ENCODE results near the gene HHAT.
"Not testable (repeated sequence)": the region's sequence is repeated elsewhere in the genome, so short reads cannot be mapped to it uniquely, and the experiment has no call there.

Gene HHAT

GRCh38 chr1:210655511-210655910, 326.8 kb downstream of the HHAT start:
- no peak for DNase-seq

GRCh38 chr1:210657806-210658205, 329.1 kb downstream of the HHAT start:
- no peak for DNase-seq

GRCh38 chr1:210661520-210661919, 332.8 kb downstream of the HHAT start:
- DNase-seq, result not testable (repeated sequence)

- DNase-seq, result no peak
These were observed 333.8 kb downstream of the HHAT start for GRCh38 chr1:210662291-210663050.

GRCh38 chr1:210663730-210664573, 335.2 kb downstream of the HHAT start:
- peak; percentile 68 for DNase-seq

- DNase-seq, result no peak
These were observed 341.2 kb downstream of the HHAT start for GRCh38 chr1:210669951-210670350.

- DNase-seq, result no peak
These were observed 345.4 kb downstream of the HHAT start for GRCh38 chr1:210674151-210674550.

GRCh38 chr1:210676539-210676938, 347.8 kb downstream of the HHAT start:
- no peak for DNase-seq

GRCh38 chr1:210677533-210677932, 348.8 kb downstream of the HHAT start:
- DNase-seq, result no peak

- DNase-seq, result no peak
These were observed 349.6 kb downstream of the HHAT start for GRCh38 chr1:210678306-210678705.

GRCh38 chr1:210681158-210681557, 352.5 kb downstream of the HHAT start:
- DNase-seq, result no peak

- no peak for DNase-seq
These were observed 354.8 kb downstream of the HHAT start for GRCh38 chr1:210683403-210684047.

GRCh38 chr1:210684466-210685294, 356.0 kb downstream of the HHAT start:
- no peak for DNase-seq

GRCh38 chr1:210685295-210685650, 356.6 kb downstream of the HHAT start:
- no peak for DNase-seq

GRCh38 chr1:210686841-210687240, 358.1 kb downstream of the HHAT start:
- no peak for DNase-seq

GRCh38 chr1:210687582-210688279, 359.0 kb downstream of the HHAT start:
- DNase-seq, result no peak

- DNase-seq, result no peak
These were observed 360.0 kb downstream of the HHAT start for GRCh38 chr1:210688512-210689234.

- no peak for DNase-seq
These were observed 361.1 kb downstream of the HHAT start for GRCh38 chr1:210689826-210690225.

- DNase-seq, result no peak
These were observed 361.5 kb downstream of the HHAT start for GRCh38 chr1:210690236-210690635.

GRCh38 chr1:210691039-210691610, 362.4 kb downstream of the HHAT start:
- no peak for DNase-seq

GRCh38 chr1:210692796-210693195, 364.1 kb downstream of the HHAT start:
- no peak for DNase-seq
